ENCODE results near the gene RRP9. TPM values are rescaled to one million over a fixed set of nuclear protein-coding genes. Genes with fewer than 3 reads are reported as not detected.

Gene RRP9
- total RNA-seq, 1 donor from 2014 or later = 10.5 TPM

DNA sequence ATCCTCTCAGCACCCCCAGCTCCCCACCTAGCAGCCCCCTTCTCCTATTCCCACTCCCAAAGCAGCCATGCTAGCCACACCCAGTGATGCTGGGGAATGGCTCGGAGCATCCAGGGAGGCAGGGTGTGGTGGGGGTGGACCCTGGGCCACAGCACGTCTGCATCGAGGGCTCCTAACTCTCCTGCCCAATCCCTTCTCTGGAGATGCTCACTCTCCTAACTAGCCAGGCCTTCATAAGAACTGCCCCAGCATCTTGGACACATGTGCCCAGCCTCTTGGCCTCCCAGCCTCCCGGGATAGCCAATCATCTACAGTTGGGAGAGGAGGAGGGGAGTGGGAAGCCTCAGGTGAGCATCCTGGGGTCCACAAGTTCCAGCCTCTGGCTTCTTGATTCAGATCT is 22.8 kb upstream of the RRP9 start:
- Histone ChIP-seq H3F3A (ENCODE audit: low read depth) (peaks cover 42% of the 10 kb centered on the region), H3K79me2 (ENCODE audit: low read depth) (no peaks in the 10 kb centered on the region), H4K20me1 (ENCODE audit: low read depth) (peaks cover 62% of the 10 kb centered on the region), H3K36me3 (no peaks in the 10 kb centered on the region), H3K27ac (no peak overlapping the region), H3K9ac (no peak overlapping the region), H3K27me3 (peaks cover 30% of the 10 kb centered on the region), H3K9me3 (ENCODE audit: low read depth) (no peaks in the 10 kb centered on the region), H3K4me2 (peak overlapping the region; percentile 88), H3K4me1 (peaks cover 60% of the 10 kb centered on the region), H2AFZ (replicated peaks) (no peak overlapping the region), H3K4me3 (peak overlapping the region; percentile 5)
- Mint-ChIP-seq H3K4me1 (peaks cover 59% of the 10 kb centered on the region), H3K27ac (no peak overlapping the region), H3K36me3 (peaks cover 5% of the 10 kb centered on the region), H3K27me3 (ENCODE audit: insufficient read depth, low read depth) (peaks cover 14% of the 10 kb centered on the region), H3K4me3 (peak overlapping the region; percentile 82), H3K9me3 (no peaks in the 10 kb centered on the region)
- DNase-seq (ENCODE audit: low spot score) = no peak
- TF ChIP-seq EZH2 (IDR thresholded peaks at IDR 0.05) (no peak), EZH2phosphoT487 (IDR thresholded peaks at IDR 0.05) (no peak), CTCF (IDR thresholded peaks at IDR 0.05) (no peak)

DNA sequence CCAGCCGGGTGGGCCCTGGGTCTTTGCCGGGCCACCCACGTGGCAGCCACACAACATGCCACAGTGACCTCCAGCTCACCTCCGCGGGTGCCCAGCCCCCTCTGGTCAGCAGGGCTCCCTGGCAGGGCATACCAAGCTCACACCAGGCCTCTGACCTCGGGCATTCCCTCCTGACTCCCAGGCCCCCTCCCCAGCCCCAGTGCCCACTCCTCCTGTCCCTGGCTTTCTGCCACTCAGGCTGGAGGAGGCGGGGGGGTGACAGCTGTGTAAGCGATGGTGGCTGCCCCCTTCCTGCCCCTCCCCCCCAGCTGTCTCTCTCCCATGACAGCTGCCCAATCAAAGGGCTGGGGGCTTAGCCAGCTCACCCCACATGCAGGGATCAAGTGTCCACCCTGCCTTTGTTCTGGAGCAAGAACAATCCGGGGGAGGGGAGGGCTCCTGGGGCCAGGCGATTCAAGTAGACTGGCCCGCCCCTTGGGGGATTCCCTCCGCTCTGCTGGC is 22.3 kb upstream of the RRP9 start:
- Mint-ChIP-seq H3K27me3 (ENCODE audit: insufficient read depth, low read depth) (peaks cover 14% of the 10 kb centered on the region), H3K36me3 (peaks cover 5% of the 10 kb centered on the region), H3K9me3 (no peaks in the 10 kb centered on the region), H3K4me1 (peaks cover 54% of the 10 kb centered on the region), H3K27ac (no peak overlapping the region), H3K4me3 (peak overlapping the region; percentile 82)
- no peak for TF ChIP-seq CTCF (IDR thresholded peaks at IDR 0.05)
- no peak for TF ChIP-seq EZH2 (IDR thresholded peaks at IDR 0.05)
- no peak for TF ChIP-seq EZH2phosphoT487 (IDR thresholded peaks at IDR 0.05)
- Histone ChIP-seq H3K27me3 (peaks cover 30% of the 10 kb centered on the region), H3K4me3 (peak overlapping the region; percentile 5), H3K4me2 (peak overlapping the region; percentile 88), H3K27ac (no peak overlapping the region), H2AFZ (replicated peaks) (no peak overlapping the region), H3K4me1 (peaks cover 55% of the 10 kb centered on the region), H3K9me3 (ENCODE audit: low read depth) (no peaks in the 10 kb centered on the region), H3F3A (ENCODE audit: low read depth) (peaks cover 37% of the 10 kb centered on the region), H4K20me1 (ENCODE audit: low read depth) (peaks cover 62% of the 10 kb centered on the region), H3K79me2 (ENCODE audit: low read depth) (no peaks in the 10 kb centered on the region), H3K36me3 (no peaks in the 10 kb centered on the region), H3K9ac (no peak overlapping the region)
- DNase-seq (ENCODE audit: low spot score) = peak; percentile 92

DNA sequence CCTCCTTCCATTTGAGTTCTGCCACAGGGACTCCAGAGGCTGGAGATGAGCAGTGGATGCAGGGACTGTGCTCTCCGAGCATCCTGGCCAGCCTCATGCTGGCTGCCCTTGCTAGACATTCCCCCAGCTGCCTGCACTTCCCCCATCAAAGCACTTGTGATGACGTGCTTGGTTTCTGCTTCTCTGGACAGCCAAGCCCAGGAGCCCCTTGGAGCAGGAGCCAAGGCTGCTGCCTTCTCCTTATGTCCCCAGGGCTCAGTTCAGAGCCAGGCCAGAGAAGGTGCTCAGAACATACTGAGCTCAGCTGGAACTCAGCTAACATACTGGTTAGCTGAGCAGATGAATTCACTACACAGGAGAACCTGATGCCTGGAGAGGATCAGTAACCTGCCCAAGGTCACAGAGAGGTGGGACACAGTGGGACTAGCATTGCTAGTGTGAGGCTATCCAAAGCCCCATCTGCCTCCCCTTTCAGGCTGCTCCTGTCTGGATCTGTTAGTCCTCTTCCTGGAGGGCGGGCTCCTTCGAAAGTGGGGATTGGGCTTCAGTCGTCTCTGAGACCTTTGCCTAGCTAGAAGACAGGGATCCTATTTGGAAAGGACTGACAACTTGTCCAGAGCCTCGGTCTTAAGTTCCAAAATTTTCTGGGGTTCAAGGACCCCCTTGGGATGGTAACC is 21.3 kb upstream of the RRP9 start:
- no peak for DNase-seq (ENCODE audit: low spot score)
- Mint-ChIP-seq H3K27me3 (ENCODE audit: insufficient read depth, low read depth) (peaks cover 16% of the 10 kb centered on the region), H3K4me3 (no peak overlapping the region), H3K36me3 (peaks cover 8% of the 10 kb centered on the region), H3K4me1 (peaks cover 44% of the 10 kb centered on the region), H3K27ac (no peak overlapping the region), H3K9me3 (no peaks in the 10 kb centered on the region)
- Histone ChIP-seq H3K4me1 (peaks cover 48% of the 10 kb centered on the region), H3K36me3 (no peaks in the 10 kb centered on the region), H2AFZ (replicated peaks) (no peak overlapping the region), H3F3A (ENCODE audit: low read depth) (peaks cover 27% of the 10 kb centered on the region), H3K4me3 (no peak overlapping the region), H3K9me3 (ENCODE audit: low read depth) (no peaks in the 10 kb centered on the region), H3K4me2 (no peak overlapping the region), H3K27ac (no peak overlapping the region), H4K20me1 (ENCODE audit: low read depth) (peaks cover 62% of the 10 kb centered on the region), H3K79me2 (ENCODE audit: low read depth) (no peaks in the 10 kb centered on the region), H3K27me3 (peaks cover 30% of the 10 kb centered on the region), H3K9ac (no peak overlapping the region)
- TF ChIP-seq EZH2 (IDR thresholded peaks at IDR 0.05) (no peak), CTCF (IDR thresholded peaks at IDR 0.05) (no peak), EZH2phosphoT487 (IDR thresholded peaks at IDR 0.05) (no peak)

Measured in neural progenitor cell (in vitro differentiated cells).